DOHH2 (cell line): ENCODE results near the gene ADK.
"Not testable (repeated sequence)": the region's sequence is repeated elsewhere in the genome, so short reads cannot be mapped to it uniquely, and the experiment has no call there.

Experiments used
- H3F3A ChIP-seq: fragments of 200-600 bp; sonication (generic), shearing (Covaris generic); 2 replicates; pipeline ENCODE4 v1.6.0; 2016; ENCODE audit warnings: antibody characterized with exemption, mild to moderate bottlenecking; ENCODE audit not compliant: control insufficient read depth, insufficient read depth
- H3K27ac ChIP-seq: fragments of 200-600 bp; sonication (generic); 2 replicates; pipeline ENCODE4 v1.5.1; 2014; ENCODE audit warnings: low read depth, mild to moderate bottlenecking, low read length, moderate library complexity
- H3K27me3 ChIP-seq: fragments of 200-600 bp; sonication (generic); 2 replicates; pipeline ENCODE4 v1.6.1; 2014; ENCODE audit warnings: mild to moderate bottlenecking, low read length, mixed read lengths; ENCODE audit not compliant: control insufficient read depth
- H3K36me3 ChIP-seq: fragments of 200-600 bp; sonication (generic); 2 replicates; pipeline ENCODE4 v1.6.1; 2014; ENCODE audit warnings: mild to moderate bottlenecking, low read length, moderate library complexity, mixed read lengths; ENCODE audit not compliant: control insufficient read depth
- H3K4me1 ChIP-seq: fragments of 200-600 bp; sonication (generic); 2 replicates; pipeline ENCODE4 v1.6.1; 2014; ENCODE audit warnings: mild to moderate bottlenecking, low read length, mixed read lengths; ENCODE audit not compliant: control insufficient read depth
- H3K4me2 ChIP-seq: fragments of 200-600 bp; sonication (generic); 2 replicates; pipeline ENCODE4 v1.6.0; 2014; ENCODE audit warnings: mild to moderate bottlenecking, low read length, moderate library complexity
- H3K4me3 ChIP-seq: fragments of 200-600 bp; sonication (generic); 2 replicates; pipeline ENCODE4 v1.5.1; 2014; ENCODE audit warnings: mild to moderate bottlenecking, low read length, mixed read lengths
- H3K79me2 ChIP-seq: fragments of 200-600 bp; sonication (generic); 2 replicates; pipeline ENCODE4 v1.6.1; 2014; ENCODE audit warnings: mild to moderate bottlenecking, low read length, mixed read lengths; ENCODE audit not compliant: control insufficient read depth
- H3K9me2 ChIP-seq: fragments of 200-600 bp; sonication (generic); replicated peaks from 2 replicates; pipeline ENCODE4 v1.6.1; 2014; ENCODE audit warnings: mild to moderate bottlenecking, low read length, mixed read lengths; ENCODE audit not compliant: control insufficient read depth
- H3K9me3 ChIP-seq: fragments of 200-600 bp; sonication (generic); 2 replicates; pipeline ENCODE4 v1.6.1; 2014; ENCODE audit warnings: antibody characterized with exemption, low read length, mixed read lengths; ENCODE audit not compliant: control insufficient read depth, insufficient read depth
- H4K20me1 ChIP-seq: fragments of 200-600 bp; sonication (generic); 2 replicates; pipeline ENCODE4 v1.6.0; 2014; ENCODE audit warnings: low read depth, mild to moderate bottlenecking, antibody characterized with exemption, low read length, moderate library complexity; ENCODE audit not compliant: control insufficient read depth, insufficient read depth
- EZH2phosphoT487 ChIP-seq: fragments of 200-600 bp; sonication (generic); IDR thresholded peaks from 2 replicates; pipeline ENCODE4 v1.6.1; 2017; ENCODE audit warnings: borderline replicate concordance, mild to moderate bottlenecking, antibody characterized with exemption, low read length, moderate library complexity, mixed read lengths
- TF ChIP-seq, protein P1 (sequence below): fragments of 200-600 bp; sonication (generic); IDR thresholded peaks from one replicate; pipeline ENCODE4 v1.5.1; 2014; ENCODE audit warnings: antibody characterized with exemption, mild to moderate bottlenecking, low read depth, low read length; ENCODE audit not compliant: poor library complexity, severe bottlenecking

The ADK gene

DNA sequence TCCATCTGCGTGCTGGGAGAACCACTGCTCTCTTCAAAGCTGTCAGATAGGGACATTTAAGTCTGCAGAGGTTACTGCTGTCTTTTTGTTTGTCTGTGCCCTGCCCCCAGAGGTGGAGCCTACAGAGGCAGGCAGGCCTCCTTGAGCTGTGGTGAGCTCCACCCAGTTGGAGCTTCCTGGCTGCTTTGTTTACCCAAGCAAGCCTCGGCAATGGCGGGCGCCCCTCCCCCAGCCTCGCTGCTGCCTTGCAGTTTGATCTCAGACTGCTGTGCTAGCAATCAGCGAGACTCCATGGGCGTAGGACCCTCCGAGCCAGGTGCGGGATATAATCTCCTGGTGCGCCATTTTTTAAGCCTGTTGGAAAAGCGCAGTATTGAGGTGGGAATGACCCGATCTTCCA lies 422.5 kb downstream of the ADK start:
- H3K4me1 ChIP-seq, H3K4me3 ChIP-seq, H3K36me3 ChIP-seq, H3K79me2 ChIP-seq, H3K9me2 ChIP-seq, H3F3A ChIP-seq, H3K4me2 ChIP-seq, H3K9me3 ChIP-seq, H4K20me1 ChIP-seq, H3K27ac ChIP-seq, H3K27me3 ChIP-seq: not testable (repeated sequence)

DNA sequence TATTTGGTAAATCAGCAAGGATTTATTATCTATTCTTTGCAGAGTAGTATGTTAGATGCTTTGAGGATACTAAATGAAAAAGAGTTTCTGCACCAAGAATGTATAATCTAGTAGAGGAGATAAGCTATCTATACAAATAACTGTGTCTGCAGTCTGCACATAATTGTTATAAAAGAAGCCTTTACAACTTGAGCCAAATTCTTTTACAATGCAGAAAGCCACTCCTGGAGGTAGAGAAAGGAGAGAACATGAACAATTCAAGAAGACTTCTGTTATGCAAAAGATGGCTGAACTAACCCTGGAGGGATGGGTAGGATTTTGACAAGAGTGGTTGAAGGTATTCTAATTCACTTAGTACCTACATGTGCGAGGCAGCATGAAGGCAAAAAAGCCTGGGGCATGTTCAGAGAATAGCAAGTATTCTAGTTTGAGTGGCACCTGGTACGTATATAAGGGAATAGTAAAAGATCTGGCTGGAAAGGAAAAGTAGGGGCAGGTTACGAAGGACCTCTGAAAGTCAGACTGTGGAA lies 424.2 kb downstream of the ADK start:
- H3K9me2 ChIP-seq = no peaks in the 10 kb centered on the region
- H3K4me1 ChIP-seq = no peaks in the 10 kb centered on the region
- H3K27me3 ChIP-seq = no peaks in the 10 kb centered on the region
- H3K36me3 ChIP-seq = no peaks in the 10 kb centered on the region
- no peaks in the 10 kb centered on the region for H3F3A ChIP-seq
- no peaks in the 10 kb centered on the region for H3K79me2 ChIP-seq
- H4K20me1 ChIP-seq = no peaks in the 10 kb centered on the region
- no peak overlapping the region for H3K4me2 ChIP-seq
- no peak overlapping the region for H3K4me3 ChIP-seq
- no peak overlapping the region for H3K27ac ChIP-seq
- TF ChIP-seq EZH2phosphoT487 = no peak
- TF ChIP-seq, protein P1, sequence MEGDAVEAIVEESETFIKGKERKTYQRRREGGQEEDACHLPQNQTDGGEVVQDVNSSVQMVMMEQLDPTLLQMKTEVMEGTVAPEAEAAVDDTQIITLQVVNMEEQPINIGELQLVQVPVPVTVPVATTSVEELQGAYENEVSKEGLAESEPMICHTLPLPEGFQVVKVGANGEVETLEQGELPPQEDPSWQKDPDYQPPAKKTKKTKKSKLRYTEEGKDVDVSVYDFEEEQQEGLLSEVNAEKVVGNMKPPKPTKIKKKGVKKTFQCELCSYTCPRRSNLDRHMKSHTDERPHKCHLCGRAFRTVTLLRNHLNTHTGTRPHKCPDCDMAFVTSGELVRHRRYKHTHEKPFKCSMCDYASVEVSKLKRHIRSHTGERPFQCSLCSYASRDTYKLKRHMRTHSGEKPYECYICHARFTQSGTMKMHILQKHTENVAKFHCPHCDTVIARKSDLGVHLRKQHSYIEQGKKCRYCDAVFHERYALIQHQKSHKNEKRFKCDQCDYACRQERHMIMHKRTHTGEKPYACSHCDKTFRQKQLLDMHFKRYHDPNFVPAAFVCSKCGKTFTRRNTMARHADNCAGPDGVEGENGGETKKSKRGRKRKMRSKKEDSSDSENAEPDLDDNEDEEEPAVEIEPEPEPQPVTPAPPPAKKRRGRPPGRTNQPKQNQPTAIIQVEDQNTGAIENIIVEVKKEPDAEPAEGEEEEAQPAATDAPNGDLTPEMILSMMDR = no peak
- H3K9me3 ChIP-seq = no peaks in the 10 kb centered on the region

DNA sequence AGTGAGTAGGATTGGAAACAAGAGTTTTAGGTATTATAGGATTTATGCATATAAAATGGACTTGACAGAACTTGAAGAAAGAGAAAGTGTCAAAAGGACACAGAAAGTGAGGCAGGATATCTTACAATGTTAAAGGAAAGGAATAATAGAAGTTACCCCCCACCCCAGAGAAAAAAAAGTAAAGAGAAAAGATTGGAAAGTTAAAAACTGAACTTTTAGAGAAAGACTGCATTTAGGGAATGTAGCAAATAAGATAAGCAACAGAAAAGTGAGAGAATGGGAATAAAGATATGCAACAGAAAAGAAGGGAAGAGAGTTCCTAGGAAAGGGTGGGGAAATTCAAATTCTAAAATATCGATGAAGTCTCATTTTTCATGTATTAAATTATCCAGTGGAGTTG lies 424.9 kb downstream of the ADK start:
- no peaks in the 10 kb centered on the region for H3K79me2 ChIP-seq
- no peak overlapping the region for H3K27ac ChIP-seq
- H3K9me2 ChIP-seq = no peaks in the 10 kb centered on the region
- no peaks in the 10 kb centered on the region for H3K27me3 ChIP-seq
- no peak overlapping the region for H3K4me3 ChIP-seq
- no peak for TF ChIP-seq EZH2phosphoT487
- TF ChIP-seq, protein P1 = no peak
- no peaks in the 10 kb centered on the region for H3F3A ChIP-seq
- no peaks in the 10 kb centered on the region for H4K20me1 ChIP-seq
- no peaks in the 10 kb centered on the region for H3K36me3 ChIP-seq
- no peaks in the 10 kb centered on the region for H3K4me1 ChIP-seq
- H3K9me3 ChIP-seq = no peaks in the 10 kb centered on the region
- no peak overlapping the region for H3K4me2 ChIP-seq

DNA sequence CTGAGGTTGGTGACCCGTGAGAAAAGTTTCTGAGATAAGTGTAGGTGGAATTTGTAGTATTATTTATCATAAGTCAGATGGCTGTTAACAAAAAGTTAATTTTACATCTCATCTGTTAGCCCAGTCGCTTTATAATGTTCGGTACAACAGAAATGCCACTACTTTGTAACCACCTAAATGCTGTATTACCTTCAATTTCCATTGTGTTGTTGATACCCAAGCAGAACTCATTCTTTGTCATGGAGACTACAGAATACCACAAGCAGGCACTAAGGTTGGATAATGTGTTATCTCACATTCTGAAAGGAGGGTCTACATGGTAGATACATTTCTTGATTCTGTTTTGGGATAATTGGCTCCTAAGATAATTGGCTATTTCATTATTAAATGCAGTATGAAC lies 425.6 kb downstream of the ADK start:
- Histone ChIP-seq H3F3A (no peaks in the 10 kb centered on the region), H4K20me1 (no peaks in the 10 kb centered on the region), H3K9me3 (no peaks in the 10 kb centered on the region), H3K4me3 (no peak overlapping the region), H3K36me3 (no peaks in the 10 kb centered on the region), H3K9me2 (no peaks in the 10 kb centered on the region), H3K27ac (no peak overlapping the region), H3K4me2 (no peak overlapping the region), H3K4me1 (no peaks in the 10 kb centered on the region), H3K79me2 (no peaks in the 10 kb centered on the region), H3K27me3 (no peaks in the 10 kb centered on the region)
- TF ChIP-seq, protein P1 = no peak
- no peak for TF ChIP-seq EZH2phosphoT487

DNA sequence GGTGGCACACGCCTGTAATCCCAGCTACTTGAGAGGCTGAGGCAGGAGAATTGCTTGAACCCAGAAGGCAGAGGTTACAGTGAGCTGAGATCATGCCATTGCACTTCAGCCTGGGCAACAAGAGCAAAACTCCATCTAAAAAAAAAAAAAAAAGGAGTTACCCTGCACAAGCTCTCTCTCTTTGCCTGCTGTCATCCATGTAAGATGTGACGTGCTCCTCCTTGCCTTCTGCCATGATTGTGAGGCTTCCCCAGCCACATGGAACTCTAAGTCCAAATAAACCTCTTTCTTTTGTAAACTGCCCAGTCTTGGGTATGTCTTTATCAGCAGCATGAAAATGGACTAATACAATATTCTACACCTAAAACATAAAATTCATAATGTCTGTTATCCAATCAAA lies 429.4 kb downstream of the ADK start:
- not testable (repeated sequence) for H4K20me1 ChIP-seq, H3K4me3 ChIP-seq, H3K27me3 ChIP-seq, H3K79me2 ChIP-seq, H3K4me2 ChIP-seq, H3K36me3 ChIP-seq, H3K9me3 ChIP-seq, H3K27ac ChIP-seq, H3F3A ChIP-seq, H3K9me2 ChIP-seq
- H3K4me1 ChIP-seq = peaks cover 15% of the 10 kb centered on the region
